GM12878 (cell line): ENCODE data around the gene COPB1.

Source experiments
- BRCA1 ChIP-seq: IDR thresholded peaks from 2 replicates; pipeline ENCODE4 v1.6.1; 2011; ENCODE audit warnings: low read depth, low read length, improper control_type of control experiment
- CEBPB ChIP-seq, 2 experiments: fragments of 150-350 bp in 1 of 2; IDR thresholded peaks; 2 replicates each; pipeline ENCODE4 v1.6.1; 2012 to 2014; ENCODE audit warnings: low read depth in 2 of 2, low read length in 2 of 2, borderline replicate concordance in 1 of 2, inconsistent platforms in 1 of 2
- CREM ChIP-seq: IDR thresholded peaks from 2 replicates; pipeline ENCODE4 v1.6.1; 2014; ENCODE audit warnings: antibody characterized with exemption, low read depth
- EED ChIP-seq: sonication (generic); IDR thresholded peaks from 2 replicates; pipeline ENCODE4 v1.6.1; 2016; ENCODE audit warnings: antibody characterized with exemption, low read depth
- EZH2 ChIP-seq: IDR thresholded peaks from 2 replicates; pipeline ENCODE4 v1.6.1; 2012; ENCODE audit warnings: low read depth, mild to moderate bottlenecking, control low read depth, inconsistent platforms, low read length, borderline replicate concordance; ENCODE audit not compliant: control insufficient read depth
- POLR2AphosphoS5 ChIP-seq: IDR thresholded peaks from 2 replicates; pipeline ENCODE4 v1.6.1; 2011; ENCODE audit warnings: mild to moderate bottlenecking, low read length, inconsistent platforms
- RB1 ChIP-seq: fragments of 450-650 bp; formaldehyde crosslinking; IDR thresholded peaks from 2 replicates; pipeline ENCODE4 v1.6.1; 2017; ENCODE audit warnings: mild to moderate bottlenecking, borderline replicate concordance
- RCOR1 ChIP-seq: conservative IDR thresholded peaks from 2 replicates; pipeline ENCODE4 v1.6.1; 2012; ENCODE audit warnings: low read depth, low read length, improper control_type of control experiment
- TCF12 ChIP-seq: IDR thresholded peaks from 2 replicates; pipeline ENCODE4 v1.6.1; 2011; ENCODE audit warnings: low read depth, mild to moderate bottlenecking, low read length
- TF ChIP-seq, protein P1 (sequence below): IDR thresholded peaks from 2 replicates; pipeline ENCODE4 v1.6.1; 2011; ENCODE audit warnings: low read depth, mild to moderate bottlenecking, low read length, moderate library complexity, borderline replicate concordance; ENCODE audit errors: extremely low read depth
- TF ChIP-seq, protein P2 (sequence below), 3 experiments: IDR thresholded peaks in 2 of 3; conservative IDR thresholded peaks in 1 of 3; 2 replicates each; pipeline ENCODE4 v1.5.1; 2011; ENCODE audit warnings: low read depth in 3 of 3, low read length in 3 of 3, mild to moderate bottlenecking in 3 of 3, control low read depth in 2 of 3, moderate library complexity in 2 of 3, inconsistent platforms in 1 of 3, mixed read lengths in 1 of 3; ENCODE audit not compliant: control insufficient read depth in 2 of 3, insufficient read depth in 1 of 3; ENCODE audit errors: extremely low read depth in 1 of 3

DNA sequence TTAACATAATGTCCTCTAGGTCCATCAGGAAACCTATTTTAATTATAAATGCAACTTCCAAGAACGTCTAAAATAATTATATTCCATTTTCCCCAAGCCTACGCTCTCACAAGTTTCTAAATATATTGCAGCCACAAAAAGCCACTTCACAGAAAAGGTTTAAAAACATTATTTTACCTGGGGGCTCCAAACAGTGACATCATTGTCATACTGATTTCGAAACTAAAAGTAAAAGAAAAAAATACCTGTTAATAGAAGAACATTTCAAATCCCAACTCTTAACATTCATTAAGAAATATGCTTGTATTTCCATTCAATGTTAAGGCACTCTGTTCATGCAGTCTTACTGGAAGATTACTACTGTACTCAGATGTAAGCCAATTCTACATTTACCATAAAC is 19.2 kb upstream of the COPB1 start:
- TF ChIP-seq EED (no peak), EZH2 (no peak), BRCA1 (no peak), CREM (no peak), POLR2AphosphoS5 (no peak), CEBPB (IDR thresholded peaks at IDR 0.05; ENCODE audit: borderline replicate concordance in 1 of 2, low read depth in 2 of 2, low read length in 2 of 2) (no peak), RB1 (no peak), RCOR1 (no peak), TCF12 (no peak)
- TF ChIP-seq, protein P1, sequence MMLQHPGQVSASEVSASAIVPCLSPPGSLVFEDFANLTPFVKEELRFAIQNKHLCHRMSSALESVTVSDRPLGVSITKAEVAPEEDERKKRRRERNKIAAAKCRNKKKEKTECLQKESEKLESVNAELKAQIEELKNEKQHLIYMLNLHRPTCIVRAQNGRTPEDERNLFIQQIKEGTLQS, result no peak
- TF ChIP-seq, protein P2, sequence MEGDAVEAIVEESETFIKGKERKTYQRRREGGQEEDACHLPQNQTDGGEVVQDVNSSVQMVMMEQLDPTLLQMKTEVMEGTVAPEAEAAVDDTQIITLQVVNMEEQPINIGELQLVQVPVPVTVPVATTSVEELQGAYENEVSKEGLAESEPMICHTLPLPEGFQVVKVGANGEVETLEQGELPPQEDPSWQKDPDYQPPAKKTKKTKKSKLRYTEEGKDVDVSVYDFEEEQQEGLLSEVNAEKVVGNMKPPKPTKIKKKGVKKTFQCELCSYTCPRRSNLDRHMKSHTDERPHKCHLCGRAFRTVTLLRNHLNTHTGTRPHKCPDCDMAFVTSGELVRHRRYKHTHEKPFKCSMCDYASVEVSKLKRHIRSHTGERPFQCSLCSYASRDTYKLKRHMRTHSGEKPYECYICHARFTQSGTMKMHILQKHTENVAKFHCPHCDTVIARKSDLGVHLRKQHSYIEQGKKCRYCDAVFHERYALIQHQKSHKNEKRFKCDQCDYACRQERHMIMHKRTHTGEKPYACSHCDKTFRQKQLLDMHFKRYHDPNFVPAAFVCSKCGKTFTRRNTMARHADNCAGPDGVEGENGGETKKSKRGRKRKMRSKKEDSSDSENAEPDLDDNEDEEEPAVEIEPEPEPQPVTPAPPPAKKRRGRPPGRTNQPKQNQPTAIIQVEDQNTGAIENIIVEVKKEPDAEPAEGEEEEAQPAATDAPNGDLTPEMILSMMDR (IDR thresholded peaks at IDR 0.05 in 2 of 3, conservative IDR thresholded peaks at IDR 0.05 in 1 of 3; ENCODE audit: control insufficient read depth in 2 of 3, extremely low read depth in 1 of 3, insufficient read depth in 1 of 3, low read depth in 3 of 3, low read length in 3 of 3), result no peak
